ENCODE measurements around the gene PLCH1. TPM values are rescaled to one million over a fixed set of nuclear protein-coding genes. Genes with fewer than 3 reads are reported as not detected.

The PLCH1 gene
- total and polyA plus RNA-seq, 2 experiments from 2014 or later = 2.6 to 5.8 TPM

DNA sequence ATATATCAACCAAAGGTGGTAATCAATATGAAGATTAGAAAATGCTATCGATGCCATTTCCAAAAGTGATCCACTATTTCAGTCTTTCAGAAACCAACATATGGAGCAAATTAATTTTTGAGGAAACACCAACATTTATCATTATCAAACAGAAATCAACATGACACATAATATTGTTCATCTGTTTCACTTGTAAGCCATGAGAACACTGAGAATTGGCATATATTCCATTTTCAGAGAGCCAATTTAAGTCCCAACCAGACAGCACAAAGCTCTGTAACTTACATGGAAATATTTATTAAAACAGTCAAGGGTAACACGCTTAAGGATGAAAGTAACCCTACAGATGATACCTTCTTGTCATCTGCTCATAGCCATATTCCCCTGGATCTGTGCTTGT, 413.8 kb downstream of the PLCH1 start:
- H3K9me2 ChIP-seq (replicated peaks; ENCODE audit: insufficient read depth) = no peaks in the 10 kb centered on the region
- WGBS (ENCODE audit: low lambda C conversion rate, missing lambda C conversion rate) = 96% methylated on average over 2 of the region's 2 CpGs
- H3K27me3 ChIP-seq = no peaks in the 10 kb centered on the region
- no peak overlapping the region for H2AFZ ChIP-seq
- DNase-seq (ENCODE audit: low spot score) = no peak
- no peak overlapping the region for H3K27ac ChIP-seq
- H4K20me1 ChIP-seq (ENCODE audit: insufficient read depth, poor library complexity, severe bottlenecking) = no peaks in the 10 kb centered on the region
- H3K9me3 ChIP-seq (ENCODE audit: low read depth) = no peaks in the 10 kb centered on the region
- no peak overlapping the region for H3K4me3 ChIP-seq
- no peaks in the 10 kb centered on the region for H3K36me3 ChIP-seq (replicated peaks; ENCODE audit: insufficient read depth, low read depth)
- no peaks in the 10 kb centered on the region for H3K4me1 ChIP-seq (ENCODE audit: insufficient read depth)
- no peak overlapping the region for H3K4me2 ChIP-seq
- H3K79me2 ChIP-seq = no peaks in the 10 kb centered on the region
- TF ChIP-seq, protein P1, sequence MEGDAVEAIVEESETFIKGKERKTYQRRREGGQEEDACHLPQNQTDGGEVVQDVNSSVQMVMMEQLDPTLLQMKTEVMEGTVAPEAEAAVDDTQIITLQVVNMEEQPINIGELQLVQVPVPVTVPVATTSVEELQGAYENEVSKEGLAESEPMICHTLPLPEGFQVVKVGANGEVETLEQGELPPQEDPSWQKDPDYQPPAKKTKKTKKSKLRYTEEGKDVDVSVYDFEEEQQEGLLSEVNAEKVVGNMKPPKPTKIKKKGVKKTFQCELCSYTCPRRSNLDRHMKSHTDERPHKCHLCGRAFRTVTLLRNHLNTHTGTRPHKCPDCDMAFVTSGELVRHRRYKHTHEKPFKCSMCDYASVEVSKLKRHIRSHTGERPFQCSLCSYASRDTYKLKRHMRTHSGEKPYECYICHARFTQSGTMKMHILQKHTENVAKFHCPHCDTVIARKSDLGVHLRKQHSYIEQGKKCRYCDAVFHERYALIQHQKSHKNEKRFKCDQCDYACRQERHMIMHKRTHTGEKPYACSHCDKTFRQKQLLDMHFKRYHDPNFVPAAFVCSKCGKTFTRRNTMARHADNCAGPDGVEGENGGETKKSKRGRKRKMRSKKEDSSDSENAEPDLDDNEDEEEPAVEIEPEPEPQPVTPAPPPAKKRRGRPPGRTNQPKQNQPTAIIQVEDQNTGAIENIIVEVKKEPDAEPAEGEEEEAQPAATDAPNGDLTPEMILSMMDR (IDR thresholded peaks at IDR 0.05; ENCODE audit: poor library complexity) = no peak

DNA sequence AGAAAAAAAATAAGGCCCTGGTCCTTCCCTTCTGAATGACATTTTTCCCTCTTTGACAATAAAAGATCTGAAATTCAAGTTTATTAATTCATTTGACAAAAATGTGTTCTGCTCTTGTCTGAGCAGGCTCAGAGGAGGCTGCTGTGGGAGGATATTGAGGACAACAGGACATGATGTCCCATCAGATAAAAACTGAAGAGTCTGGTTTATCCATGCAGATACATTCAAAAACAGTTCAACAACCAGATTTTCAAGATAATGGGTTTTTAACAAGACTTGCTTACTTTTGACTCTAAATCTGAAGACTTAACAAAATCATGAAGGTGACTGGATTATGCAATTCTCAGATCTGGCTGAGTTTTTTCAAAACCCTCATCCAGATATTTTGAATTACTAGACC, 414.5 kb downstream of the PLCH1 start:
- no peak for DNase-seq (ENCODE audit: low spot score)
- Histone ChIP-seq H3K4me1 (ENCODE audit: insufficient read depth) (no peaks in the 10 kb centered on the region), H3K9me3 (ENCODE audit: low read depth) (no peaks in the 10 kb centered on the region), H3K27me3 (no peaks in the 10 kb centered on the region), H3K9me2 (replicated peaks; ENCODE audit: insufficient read depth) (no peaks in the 10 kb centered on the region), H3K27ac (no peak overlapping the region), H3K4me2 (no peak overlapping the region), H2AFZ (no peak overlapping the region), H3K36me3 (replicated peaks; ENCODE audit: insufficient read depth, low read depth) (no peaks in the 10 kb centered on the region), H4K20me1 (ENCODE audit: insufficient read depth, poor library complexity, severe bottlenecking) (no peaks in the 10 kb centered on the region), H3K79me2 (no peaks in the 10 kb centered on the region), H3K4me3 (no peak overlapping the region)
- TF ChIP-seq EZH2phosphoT487 (IDR thresholded peaks at IDR 0.05; ENCODE audit: low read depth, severe bottlenecking, unreplicated experiment) (no peak), EZH2 (IDR thresholded peaks at IDR 0.05; ENCODE audit: borderline replicate concordance) (no peak)
- TF ChIP-seq, protein P1 (IDR thresholded peaks at IDR 0.05; ENCODE audit: poor library complexity) = no peak

DNA sequence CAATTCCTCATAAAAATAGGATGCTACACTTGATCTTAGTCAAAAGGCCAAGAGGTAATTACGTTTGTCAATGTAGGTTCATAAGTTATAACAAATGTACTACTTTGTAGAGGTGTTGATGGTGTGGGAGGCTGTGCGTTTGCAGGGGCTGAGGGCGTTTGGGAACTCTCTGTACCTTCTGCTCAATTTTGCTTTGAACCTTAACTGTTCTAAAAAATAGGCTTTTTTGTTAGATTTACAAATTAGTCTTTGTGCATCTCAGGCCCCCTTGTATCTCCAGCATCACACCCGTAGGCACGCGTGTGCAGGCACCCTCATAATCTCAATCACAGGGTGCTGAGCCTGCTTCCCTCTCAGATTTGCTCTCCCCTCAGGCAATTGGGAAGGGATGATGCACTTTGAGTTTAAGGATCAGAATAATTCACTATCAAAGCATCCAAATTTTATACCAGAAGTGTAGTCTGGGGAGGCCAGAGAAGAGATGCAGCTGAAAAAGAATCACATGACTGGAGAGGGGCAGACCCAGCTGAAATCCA, 415.3 kb downstream of the PLCH1 start:
- no peak for TF ChIP-seq EZH2 (IDR thresholded peaks at IDR 0.05; ENCODE audit: borderline replicate concordance)
- no peak for TF ChIP-seq EZH2phosphoT487 (IDR thresholded peaks at IDR 0.05; ENCODE audit: low read depth, severe bottlenecking, unreplicated experiment)
- TF ChIP-seq, protein P1 (IDR thresholded peaks at IDR 0.05; ENCODE audit: poor library complexity) = no peak
- Histone ChIP-seq H3K9me3 (ENCODE audit: low read depth) (no peaks in the 10 kb centered on the region), H3K4me3 (no peak overlapping the region), H3K4me1 (ENCODE audit: insufficient read depth) (no peaks in the 10 kb centered on the region), H4K20me1 (ENCODE audit: insufficient read depth, poor library complexity, severe bottlenecking) (no peaks in the 10 kb centered on the region), H3K27me3 (no peaks in the 10 kb centered on the region), H3K79me2 (no peaks in the 10 kb centered on the region), H3K4me2 (no peak overlapping the region), H3K36me3 (replicated peaks; ENCODE audit: insufficient read depth, low read depth) (no peaks in the 10 kb centered on the region), H3K27ac (no peak overlapping the region), H3K9me2 (replicated peaks; ENCODE audit: insufficient read depth) (no peaks in the 10 kb centered on the region), H2AFZ (no peak overlapping the region)
- 95% methylated on average over 6 of the region's 6 CpGs for WGBS (ENCODE audit: low lambda C conversion rate, missing lambda C conversion rate)
- no peak for DNase-seq (ENCODE audit: low spot score)

DNA sequence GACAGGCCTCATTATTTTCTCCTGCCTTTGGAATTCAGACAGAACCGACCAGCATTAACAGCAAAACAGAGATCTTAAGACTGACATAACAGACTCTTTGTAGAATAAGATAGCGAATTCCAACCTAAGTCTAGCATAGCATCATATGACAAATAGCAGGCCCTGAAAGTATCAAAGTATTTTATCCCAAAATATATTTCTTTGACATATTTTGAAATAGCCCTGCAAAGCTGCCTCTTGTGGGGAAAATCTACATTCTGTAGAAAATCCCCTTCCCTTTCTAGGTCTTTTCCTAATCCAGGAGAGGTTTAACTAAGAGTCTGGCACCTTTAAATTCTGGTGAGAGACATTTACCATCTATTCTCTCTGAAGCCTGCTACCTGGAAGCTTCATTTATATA, 417.0 kb downstream of the PLCH1 start:
- WGBS (ENCODE audit: low lambda C conversion rate, missing lambda C conversion rate) = 66% methylated on average over 2 of the region's 2 CpGs
- no peaks in the 10 kb centered on the region for H4K20me1 ChIP-seq (ENCODE audit: insufficient read depth, poor library complexity, severe bottlenecking)
- no peaks in the 10 kb centered on the region for H3K79me2 ChIP-seq
- H3K27me3 ChIP-seq = no peaks in the 10 kb centered on the region
- H3K4me3 ChIP-seq = no peak overlapping the region
- H3K9me3 ChIP-seq (ENCODE audit: low read depth) = no peaks in the 10 kb centered on the region
- H2AFZ ChIP-seq = no peak overlapping the region
- no peak overlapping the region for H3K4me2 ChIP-seq
- no peaks in the 10 kb centered on the region for H3K36me3 ChIP-seq (replicated peaks; ENCODE audit: insufficient read depth, low read depth)
- H3K4me1 ChIP-seq (ENCODE audit: insufficient read depth) = no peaks in the 10 kb centered on the region
- H3K27ac ChIP-seq = no peak overlapping the region
- TF ChIP-seq EZH2phosphoT487 (IDR thresholded peaks at IDR 0.05; ENCODE audit: low read depth, severe bottlenecking, unreplicated experiment) (no peak), EZH2 (IDR thresholded peaks at IDR 0.05; ENCODE audit: borderline replicate concordance) (no peak)
- TF ChIP-seq, protein P1 (IDR thresholded peaks at IDR 0.05; ENCODE audit: poor library complexity) = no peak
- H3K9me2 ChIP-seq (replicated peaks; ENCODE audit: insufficient read depth) = no peaks in the 10 kb centered on the region
- no peak for DNase-seq (ENCODE audit: low spot score)

All from hepatocyte (in vitro differentiated cells).